WTC11 (cell line): ENCODE measurements around the gene MRPS17. TPM values are rescaled to one million over a fixed set of nuclear protein-coding genes. Genes with fewer than 3 reads are reported as not detected.

Source experiments
- ATAC-seq: fragments of 200-7000 bp; cut with Tn5 transposase; 2 replicates; pipeline ENCODE4 v1.10.0; 2021; ENCODE audit warnings: mild to moderate bottlenecking, moderate library complexity
- CTCF ChIA-PET: fragments of 300-600 bp; sonication (Branson Sonifier 250); formaldehyde crosslinking; loops from one replicate; lab custom pipeline; 2021; ENCODE audit warnings: antibody characterized with exemption; lab: Charles Lee
- POLR2A ChIA-PET: fragments of 350-600 bp; sonication (Branson Sonifier 250); formaldehyde crosslinking; loops from one replicate; lab custom pipeline; 2021; ENCODE audit warnings: antibody characterized with exemption; lab: Charles Lee
- DNase-seq: peaks from one replicate; pipeline ENCODE4 v3.0.0; 2021; ENCODE audit warnings: low spot score
- H3K27ac Mint-ChIP-seq: 2 replicates; pipeline ENCODE4 v1.8.0; 2021; ENCODE audit warnings: mixed read lengths
- H3K27me3 Mint-ChIP-seq: 2 replicates; pipeline ENCODE4 v1.8.0; 2021; ENCODE audit warnings: low read depth, mild to moderate bottlenecking, moderate library complexity, mixed read lengths
- H3K36me3 Mint-ChIP-seq: 2 replicates; pipeline ENCODE4 v1.8.0; 2021; ENCODE audit warnings: mixed read lengths
- H3K4me1 Mint-ChIP-seq: 2 replicates; pipeline ENCODE4 v1.8.0; 2022; ENCODE audit warnings: mixed read lengths
- H3K4me3 Mint-ChIP-seq: 2 replicates; pipeline ENCODE4 v1.8.0; 2021; ENCODE audit warnings: mild to moderate bottlenecking, moderate library complexity, mixed read lengths
- H3K9me3 Mint-ChIP-seq: 2 replicates; pipeline ENCODE4 v1.8.0; 2021; ENCODE audit warnings: mixed read lengths
- CBFB ChIP-seq: sonication (generic); formaldehyde crosslinking; IDR thresholded peaks from 2 replicates; pipeline ENCODE4 v1.8.1; 2022; ENCODE audit warnings: mild to moderate bottlenecking, low read depth, missing genetic modification reagents
- ELF4 ChIP-seq: sonication (generic); formaldehyde crosslinking; IDR thresholded peaks from 2 replicates; pipeline ENCODE4 v1.8.1; 2022; ENCODE audit warnings: low read depth, mild to moderate bottlenecking, moderate library complexity, missing genetic modification reagents
- ESRRA ChIP-seq: sonication (generic); formaldehyde crosslinking; IDR thresholded peaks from 2 replicates; pipeline ENCODE4 v1.8.1; 2022; ENCODE audit warnings: mild to moderate bottlenecking, missing genetic modification reagents, borderline replicate concordance
- KAT7 ChIP-seq: sonication (generic); formaldehyde crosslinking; IDR thresholded peaks from 2 replicates; pipeline ENCODE4 v1.8.1; 2023; ENCODE audit warnings: missing genetic modification reagents, mild to moderate bottlenecking, borderline replicate concordance
- MLX ChIP-seq: sonication (generic); formaldehyde crosslinking; IDR thresholded peaks from 2 replicates; pipeline ENCODE4 v1.8.1; 2023; ENCODE audit warnings: mild to moderate bottlenecking, missing genetic modification reagents, moderate library complexity
- NFYB ChIP-seq: sonication (generic); formaldehyde crosslinking; conservative IDR thresholded peaks from 2 replicates; pipeline ENCODE4 v1.8.0; 2022; ENCODE audit warnings: low read depth, missing genetic modification reagents
- NR1H2 ChIP-seq: sonication (generic); formaldehyde crosslinking; IDR thresholded peaks from 2 replicates; pipeline ENCODE4 v1.9.0; 2021; ENCODE audit warnings: mild to moderate bottlenecking, moderate library complexity, missing genetic modification reagents
- OVOL2 ChIP-seq: fragments of 250-450 bp; sonication (Bioruptor Pico); IDR thresholded peaks from 2 replicates; pipeline ENCODE4 v1.9.0; 2021; ENCODE audit warnings: mild to moderate bottlenecking, borderline replicate concordance
- RELA ChIP-seq: sonication (generic); formaldehyde crosslinking; IDR thresholded peaks from 2 replicates; pipeline ENCODE4 v1.8.1; 2022; ENCODE audit warnings: missing genetic modification reagents, mild to moderate bottlenecking, borderline replicate concordance
- SOX15 ChIP-seq: fragments of 250-450 bp; sonication (Bioruptor Pico); IDR thresholded peaks from 2 replicates; pipeline ENCODE4 v1.9.0; 2021; ENCODE audit warnings: mild to moderate bottlenecking
- TEAD4 ChIP-seq: sonication (generic); formaldehyde crosslinking; IDR thresholded peaks from 2 replicates; pipeline ENCODE4 v1.8.0; 2022; ENCODE audit warnings: mild to moderate bottlenecking, missing genetic modification reagents
- ZBTB21 ChIP-seq: sonication (generic); formaldehyde crosslinking; IDR thresholded peaks from 2 replicates; pipeline ENCODE4 v1.8.1; 2023; ENCODE audit warnings: mild to moderate bottlenecking, missing genetic modification reagents, borderline replicate concordance
- ZBTB43 ChIP-seq: sonication (generic); formaldehyde crosslinking; IDR thresholded peaks from 2 replicates; pipeline ENCODE4 v1.8.1; 2023; ENCODE audit warnings: mild to moderate bottlenecking, missing genetic modification reagents
- ZNF512 ChIP-seq: sonication (generic); formaldehyde crosslinking; IDR thresholded peaks from 2 replicates; pipeline ENCODE4 v1.8.1; 2022; ENCODE audit warnings: missing genetic modification reagents, borderline replicate concordance
- ZNF671 ChIP-seq: fragments of 250-450 bp; sonication (Bioruptor Pico); IDR thresholded peaks from 2 replicates; pipeline ENCODE4 v1.8.0; 2021; ENCODE audit warnings: mild to moderate bottlenecking
- total RNA-seq: library from RNA; stranded (reverse); gene quantifications from 3 replicates; pipeline ENCODE4 v1.2.3, GENCODE V29; 2021
- TF ChIP-seq, protein P1 (sequence below): sonication (generic); formaldehyde crosslinking; IDR thresholded peaks from 2 replicates; pipeline ENCODE4 v1.8.0; 2022; ENCODE audit warnings: mild to moderate bottlenecking, missing genetic modification reagents
- TF ChIP-seq, protein P2 (sequence below): sonication (generic); formaldehyde crosslinking; IDR thresholded peaks from 2 replicates; pipeline ENCODE4 v1.8.1; 2022; ENCODE audit warnings: low read depth, mild to moderate bottlenecking, moderate library complexity, missing genetic modification reagents, borderline replicate concordance
- TF ChIP-seq, protein P3 (sequence below): sonication (generic); formaldehyde crosslinking; IDR thresholded peaks from 2 replicates; pipeline ENCODE4 v1.8.1; 2022; ENCODE audit warnings: mild to moderate bottlenecking, missing genetic modification reagents, moderate library complexity, borderline replicate concordance
- TF ChIP-seq, protein P4 (sequence below): sonication (generic); formaldehyde crosslinking; IDR thresholded peaks from 2 replicates; pipeline ENCODE4 v1.8.1; 2023; ENCODE audit warnings: mild to moderate bottlenecking, moderate library complexity, missing genetic modification reagents

Gene MRPS17
- total RNA-seq, 1 experiment from 2014 or later, result 25.6 TPM

DNA sequence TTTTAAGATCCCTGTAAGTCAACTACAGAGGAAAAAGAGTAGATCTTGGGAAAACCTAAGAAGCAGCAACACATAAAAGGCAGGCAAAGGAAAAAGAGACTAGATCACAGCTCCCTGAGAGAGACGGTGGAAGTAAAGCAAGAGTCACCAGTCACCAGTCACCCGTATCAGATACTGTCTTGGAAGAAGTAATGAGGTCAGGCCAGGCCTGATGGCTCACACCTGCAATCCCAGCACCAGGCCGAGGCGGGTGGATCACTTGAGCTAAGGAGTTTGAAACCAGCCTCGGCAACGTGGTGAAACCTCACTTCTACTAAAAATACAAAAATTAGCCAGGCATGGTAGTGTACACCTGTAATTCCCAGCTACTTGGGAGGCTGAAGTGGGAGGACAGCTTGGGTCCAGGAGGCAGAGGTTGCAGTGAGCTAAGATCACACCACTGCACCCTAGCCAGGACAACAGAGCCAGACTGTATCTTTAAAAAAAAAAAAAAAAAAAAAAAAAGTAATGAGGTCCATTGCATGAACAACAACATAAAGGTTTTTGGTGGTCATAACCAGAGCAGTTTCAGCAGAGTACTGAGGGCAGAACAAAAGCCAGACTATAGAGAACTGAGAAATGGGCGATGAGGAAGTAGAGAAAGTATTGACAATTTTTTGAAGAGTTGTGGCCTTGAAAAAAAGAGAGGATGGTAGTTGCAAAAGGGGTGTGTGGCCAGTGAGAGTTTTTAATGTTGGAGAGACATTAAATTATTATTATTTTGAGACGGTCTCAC lies 47.5 kb upstream of the MRPS17 start (continued):
- TF ChIP-seq CBFB (no peak), MLX (CRISPR knock-in tag) (no peak), NFYB (CRISPR knock-in tag) (no peak)
- TF ChIP-seq, protein P1, sequence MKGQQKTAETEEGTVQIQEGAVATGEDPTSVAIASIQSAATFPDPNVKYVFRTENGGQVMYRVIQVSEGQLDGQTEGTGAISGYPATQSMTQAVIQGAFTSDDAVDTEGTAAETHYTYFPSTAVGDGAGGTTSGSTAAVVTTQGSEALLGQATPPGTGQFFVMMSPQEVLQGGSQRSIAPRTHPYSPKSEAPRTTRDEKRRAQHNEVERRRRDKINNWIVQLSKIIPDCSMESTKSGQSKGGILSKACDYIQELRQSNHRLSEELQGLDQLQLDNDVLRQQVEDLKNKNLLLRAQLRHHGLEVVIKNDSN (CRISPR knock-in tag), result no peak
- TF ChIP-seq, protein P2, sequence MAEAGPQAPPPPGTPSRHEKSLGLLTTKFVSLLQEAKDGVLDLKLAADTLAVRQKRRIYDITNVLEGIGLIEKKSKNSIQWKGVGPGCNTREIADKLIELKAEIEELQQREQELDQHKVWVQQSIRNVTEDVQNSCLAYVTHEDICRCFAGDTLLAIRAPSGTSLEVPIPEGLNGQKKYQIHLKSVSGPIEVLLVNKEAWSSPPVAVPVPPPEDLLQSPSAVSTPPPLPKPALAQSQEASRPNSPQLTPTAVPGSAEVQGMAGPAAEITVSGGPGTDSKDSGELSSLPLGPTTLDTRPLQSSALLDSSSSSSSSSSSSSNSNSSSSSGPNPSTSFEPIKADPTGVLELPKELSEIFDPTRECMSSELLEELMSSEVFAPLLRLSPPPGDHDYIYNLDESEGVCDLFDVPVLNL (CRISPR knock-in tag), result no peak
- TF ChIP-seq, protein P3, sequence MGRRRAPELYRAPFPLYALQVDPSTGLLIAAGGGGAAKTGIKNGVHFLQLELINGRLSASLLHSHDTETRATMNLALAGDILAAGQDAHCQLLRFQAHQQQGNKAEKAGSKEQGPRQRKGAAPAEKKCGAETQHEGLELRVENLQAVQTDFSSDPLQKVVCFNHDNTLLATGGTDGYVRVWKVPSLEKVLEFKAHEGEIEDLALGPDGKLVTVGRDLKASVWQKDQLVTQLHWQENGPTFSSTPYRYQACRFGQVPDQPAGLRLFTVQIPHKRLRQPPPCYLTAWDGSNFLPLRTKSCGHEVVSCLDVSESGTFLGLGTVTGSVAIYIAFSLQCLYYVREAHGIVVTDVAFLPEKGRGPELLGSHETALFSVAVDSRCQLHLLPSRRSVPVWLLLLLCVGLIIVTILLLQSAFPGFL, result no peak

- TF ChIP-seq, protein P4, sequence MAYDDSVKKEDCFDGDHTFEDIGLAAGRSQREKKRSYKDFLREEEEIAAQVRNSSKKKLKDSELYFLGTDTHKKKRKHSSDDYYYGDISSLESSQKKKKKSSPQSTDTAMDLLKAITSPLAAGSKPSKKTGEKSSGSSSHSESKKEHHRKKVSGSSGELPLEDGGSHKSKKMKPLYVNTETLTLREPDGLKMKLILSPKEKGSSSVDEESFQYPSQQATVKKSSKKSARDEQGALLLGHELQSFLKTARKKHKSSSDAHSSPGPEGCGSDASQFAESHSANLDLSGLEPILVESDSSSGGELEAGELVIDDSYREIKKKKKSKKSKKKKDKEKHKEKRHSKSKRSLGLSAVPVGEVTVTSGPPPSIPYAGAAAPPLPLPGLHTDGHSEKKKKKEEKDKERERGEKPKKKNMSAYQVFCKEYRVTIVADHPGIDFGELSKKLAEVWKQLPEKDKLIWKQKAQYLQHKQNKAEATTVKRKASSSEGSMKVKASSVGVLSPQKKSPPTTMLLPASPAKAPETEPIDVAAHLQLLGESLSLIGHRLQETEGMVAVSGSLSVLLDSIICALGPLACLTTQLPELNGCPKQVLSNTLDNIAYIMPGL (CRISPR knock-in tag), result no peak
- TF ChIP-seq ESRRA (CRISPR knock-in tag) (no peak), ZNF671 (CRISPR knock-in tag) (no peak), SOX15 (CRISPR knock-in tag) (no peak), ZBTB21 (CRISPR knock-in tag) (no peak), CBFB (no peak), KAT7 (no peak), NR1H2 (CRISPR knock-in tag) (no peak), TEAD4 (CRISPR knock-in tag) (no peak), OVOL2 (CRISPR knock-in tag) (no peak), ZBTB43 (CRISPR knock-in tag) (no peak), ZNF512 (CRISPR knock-in tag) (no peak), ELF4 (CRISPR knock-in tag) (no peak), RELA (CRISPR knock-in tag) (no peak)
- ChIA-PET POLR2A (no interaction called here), CTCF (no interaction called here)
- H3K36me3 Mint-ChIP-seq, result peaks cover 23% of the 10 kb centered on the region
- H3K4me1 Mint-ChIP-seq, result no peaks in the 10 kb centered on the region
- H3K27me3 Mint-ChIP-seq, result no peaks in the 10 kb centered on the region
- H3K4me3 Mint-ChIP-seq, result no peak overlapping the region
- H3K27ac Mint-ChIP-seq, result peak overlapping the region; percentile 79; the same call in 1 of the 2 replicates
- no peak for ATAC-seq
- peaks cover 4% of the 10 kb centered on the region; the same call in 1 of the 2 replicates for H3K9me3 Mint-ChIP-seq
- no peak for DNase-seq
Measured at GRCh38 chr7:55912748-55913158, 38.9 kb upstream of the MRPS17 start.
